Panc1 (cell line): ENCODE results near the gene DUSP8. TPM values are rescaled to one million over a fixed set of nuclear protein-coding genes. Genes with fewer than 3 reads are reported as not detected.

Source experiments
- ATAC-seq: fragments of 200-7000 bp; cut with Tn5 transposase; 2 replicates; pipeline ENCODE4 v1.9.1; 2020; ENCODE audit warnings: mild to moderate bottlenecking, moderate library complexity
- BruUV-seq: library from RNA; stranded (reverse); fragments of 400-500 nt; replicated peaks from 2 replicates; lab custom pipeline; 2021; lab: Mats Ljungman, UMichigan
- CTCF ChIA-PET: fragments of 300-600 bp; sonication (Branson Sonifier 250); formaldehyde crosslinking; loops from one replicate; lab custom pipeline; 2022; ENCODE audit warnings: antibody characterized with exemption; lab: Charles Lee
- POLR2A ChIA-PET: fragments of 300-600 bp; sonication (Branson Sonifier 250); formaldehyde crosslinking; loops from one replicate; lab custom pipeline; 2022; ENCODE audit warnings: antibody characterized with exemption; lab: Charles Lee
- DNase-seq: peaks from one replicate; pipeline ENCODE4 v3.0.0-alpha.2; 2010; ENCODE audit warnings: low read depth, low spot score
- H3K27ac ChIP-seq: 2 replicates; pipeline ENCODE4 v1.5.1; 2011; ENCODE audit warnings: mild to moderate bottlenecking, low read length, inconsistent platforms
- H3K27me3 ChIP-seq: fragments of 200-500 bp; sonication (Bioruptor generic); 2 replicates; pipeline ENCODE4 v1.6.0; 2014; ENCODE audit warnings: low read length, inconsistent platforms; ENCODE audit not compliant: control insufficient read depth, insufficient read depth
- H3K36me3 ChIP-seq: fragments of 200-500 bp; sonication (Bioruptor generic); 2 replicates; pipeline ENCODE4 v1.5.1; 2014; ENCODE audit warnings: inconsistent platforms, mild to moderate bottlenecking, low read length, moderate library complexity; ENCODE audit not compliant: control insufficient read depth, insufficient read depth
- H3K4me1 ChIP-seq: 2 replicates; pipeline ENCODE4 v1.5.1; 2011; ENCODE audit warnings: inconsistent platforms, mild to moderate bottlenecking, low read length, moderate library complexity; ENCODE audit not compliant: control insufficient read depth, insufficient read depth
- H3K4me3 ChIP-seq, 2 experiments: 2 replicates each; pipeline ENCODE4 v1.5.1; 2011 to 2012; ENCODE audit warnings: low read depth in 2 of 2, low read length in 2 of 2, mild to moderate bottlenecking in 2 of 2, inconsistent platforms in 1 of 2, moderate library complexity in 1 of 2
- H3K9me3 ChIP-seq: fragments of 200-500 bp; sonication (Bioruptor generic); 2 replicates; pipeline ENCODE4 v1.5.1; 2014; ENCODE audit warnings: low read depth, mild to moderate bottlenecking, inconsistent platforms, low read length, moderate library complexity; ENCODE audit not compliant: control insufficient read depth, insufficient read depth
- CTCF ChIP-seq: fragments of 450-650 bp; IDR thresholded peaks from 2 replicates; pipeline ENCODE4 v1.5.1; 2017; ENCODE audit warnings: mild to moderate bottlenecking
- POLR2AphosphoS5 ChIP-seq: IDR thresholded peaks from 2 replicates; pipeline ENCODE4 v1.6.1; 2012; ENCODE audit warnings: mild to moderate bottlenecking, low read depth, low read length, moderate library complexity
- REST ChIP-seq, 2 experiments: IDR thresholded peaks; 2 replicates each; pipeline ENCODE4 v1.6.1; 2011 to 2012; ENCODE audit warnings: low read depth in 2 of 2, control low read depth in 1 of 2, low read length in 1 of 2, mild to moderate bottlenecking in 1 of 2, moderate library complexity in 1 of 2; ENCODE audit not compliant: insufficient read depth in 1 of 2
- SIN3A ChIP-seq: IDR thresholded peaks from 2 replicates; pipeline ENCODE4 v1.6.1; 2012; ENCODE audit warnings: low read depth, mild to moderate bottlenecking, low read length, moderate library complexity, borderline replicate concordance; ENCODE audit not compliant: insufficient read depth
- TCF7L2 ChIP-seq: IDR thresholded peaks from 2 replicates; pipeline ENCODE4 v1.6.1; 2011; ENCODE audit warnings: mild to moderate bottlenecking, low read depth, low read length, inconsistent platforms
- in situ Hi-C: cut with HindIII; loops from 2 replicates; pipeline ENCODE4 v1.10.0; 2016; ENCODE audit warnings: low sequenced_read_pairs, low pct_unique_long_range_greater_than_20kb
- intact Hi-C: fragments of 100-400 bp; cut with micrococcal nuclease; formaldehyde crosslinking; loops from one replicate; pipeline ENCODE4 v1.10.0; 2022; ENCODE audit not compliant: unreplicated experiment
- total RNA-seq: library from RNA; stranded (reverse); gene quantifications from one replicate; pipeline ENCODE4 v1.2.1, GENCODE V29; 2021; ENCODE audit not compliant: unreplicated experiment

DUSP8 gene
- total RNA-seq, 1 experiment from 2014 or later, result 5.5 TPM

- intact Hi-C loops, result no loop called here
- CTCF ChIA-PET, result no interaction called here
These were observed 45.3 kb downstream of the DUSP8 start for GRCh38 chr11:1526785-1527184.

GRCh38 chr11:1523779-1524178 lies 48.3 kb downstream of the DUSP8 start:
- Histone ChIP-seq H3K4me1 (no peaks in the 10 kb centered on the region), H3K27me3 (no peaks in the 10 kb centered on the region), H3K36me3 (no peaks in the 10 kb centered on the region), H3K9me3 (no peaks in the 10 kb centered on the region), H3K27ac (no peak overlapping the region), H3K4me3 (no peak overlapping the region)
- TF ChIP-seq SIN3A (no peak), CTCF (no peak), POLR2AphosphoS5 (no peak), TCF7L2 (no peak), REST (IDR thresholded peaks at IDR 0.05; ENCODE audit: insufficient read depth in 1 of 2, low read depth in 2 of 2, low read length in 1 of 2) (no peak)
- no TSS peak for BruUV-seq
- ChIA-PET POLR2A (no interaction called here), CTCF (no interaction called here)
- intact Hi-C loops (no loop called here), in situ Hi-C loops (no loop called here)
- no peak for DNase-seq
- no peak for ATAC-seq

More at GRCh38 chr11:1526785-1527184, 45.3 kb downstream of the DUSP8 start:
- Histone ChIP-seq H3K36me3 (no peaks in the 10 kb centered on the region), H3K4me3 (no peak overlapping the region), H3K27me3 (no peaks in the 10 kb centered on the region), H3K27ac (no peak overlapping the region), H3K9me3 (no peaks in the 10 kb centered on the region), H3K4me1 (peaks cover 4% of the 10 kb centered on the region; the same call in 1 of the 2 replicates)
- BruUV-seq, result no TSS peak
- in situ Hi-C loops, result no loop called here
- DNase-seq, result no peak
- POLR2A ChIA-PET, result interaction anchor here (0.8 kb wide), 1 partner anchor 39 kb away, joined by 4 read pairs; no protein-coding TSS in a partner anchor
- TF ChIP-seq REST (IDR thresholded peaks at IDR 0.05; ENCODE audit: insufficient read depth in 1 of 2, low read depth in 2 of 2, low read length in 1 of 2) (no peak), SIN3A (no peak), CTCF (no peak), POLR2AphosphoS5 (no peak), TCF7L2 (no peak)
- ATAC-seq, result no peak
